Stimulated activated CD8-positive, alpha-beta memory T cell treated with anti-CD3 and anti-CD28 coated beads, Interleukin-2, amount 100 ng/mL, for 1 hour (primary cell): Measurements from ENCODE around the gene ZNF200.

ENCODE experiments used
- DNase-seq, 2 donors: peaks; one replicate each; pipeline ENCODE4 v3.0.0-alpha.2; 2020; ENCODE audit warnings: low read depth in 2 of 2

ZNF200 gene

GRCh38 chr16:3179651-3180050 lies 55.3 kb downstream of the ZNF200 start:
- DNase-seq = no peak

- DNase-seq = no peak
These were observed 59.5 kb downstream of the ZNF200 start for GRCh38 chr16:3175157-3176093.

GRCh38 chr16:3174618-3175148 lies 60.3 kb downstream of the ZNF200 start:
- DNase-seq = no peak

- DNase-seq = no peak
These were observed 60.9 kb downstream of the ZNF200 start for GRCh38 chr16:3173892-3174617.
